ENCODE measurements around the gene PCDHGC3. TPM values are rescaled to one million over a fixed set of nuclear protein-coding genes. Genes with fewer than 3 reads are reported as not detected.
A peak's percentile ranks its signal among the peaks of the same experiment; 100 is the strongest.
"Not testable (repeated sequence)": the region's sequence is repeated elsewhere in the genome, so short reads cannot be mapped to it uniquely, and the experiment has no call there.

The PCDHGC3 gene
- 15.6 TPM for total RNA-seq
- long read RNA-seq, full-length matches to known transcripts: 12 of 23 reads
- long read RNA-seq, partial matches to known transcripts: 10 of 23 reads
- long read RNA-seq, other reads (novel, unspliced or antisense): 1 of 23 reads

DNA sequence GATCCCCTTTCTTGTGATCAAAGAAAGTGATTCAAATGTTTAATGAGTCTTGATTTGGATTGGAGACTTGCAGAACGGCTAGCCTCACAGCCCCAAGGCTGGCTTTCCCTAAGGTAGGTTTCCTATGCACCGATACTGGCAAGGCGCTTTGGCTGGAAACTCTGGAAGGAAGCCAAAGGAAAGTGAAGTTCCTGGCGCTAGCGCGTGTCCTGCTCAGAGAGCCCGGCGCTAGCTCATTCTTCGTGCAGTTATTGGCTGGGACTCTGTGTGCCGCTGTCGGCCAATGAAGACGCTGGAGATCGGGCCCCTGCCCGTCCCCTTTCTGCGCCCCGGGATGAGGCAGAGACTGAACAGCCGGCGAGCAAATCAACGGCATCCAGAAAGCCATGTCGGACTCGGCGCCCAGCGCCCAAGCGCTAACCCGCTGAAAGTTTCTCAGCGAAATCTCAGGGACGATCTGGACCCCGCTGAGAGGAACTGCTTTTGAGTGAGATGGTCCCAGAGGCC, at the start of gene PCDHGC3:
TSS of gene PCDHGC3 (plus strand) at position 342 of the 507 bp plus-strand sequence. CDS start at position 493, 151 bp downstream.
- H3K36me3 ChIP-seq: no peaks in the 10 kb centered on the region
- TF ChIP-seq, protein P1, sequence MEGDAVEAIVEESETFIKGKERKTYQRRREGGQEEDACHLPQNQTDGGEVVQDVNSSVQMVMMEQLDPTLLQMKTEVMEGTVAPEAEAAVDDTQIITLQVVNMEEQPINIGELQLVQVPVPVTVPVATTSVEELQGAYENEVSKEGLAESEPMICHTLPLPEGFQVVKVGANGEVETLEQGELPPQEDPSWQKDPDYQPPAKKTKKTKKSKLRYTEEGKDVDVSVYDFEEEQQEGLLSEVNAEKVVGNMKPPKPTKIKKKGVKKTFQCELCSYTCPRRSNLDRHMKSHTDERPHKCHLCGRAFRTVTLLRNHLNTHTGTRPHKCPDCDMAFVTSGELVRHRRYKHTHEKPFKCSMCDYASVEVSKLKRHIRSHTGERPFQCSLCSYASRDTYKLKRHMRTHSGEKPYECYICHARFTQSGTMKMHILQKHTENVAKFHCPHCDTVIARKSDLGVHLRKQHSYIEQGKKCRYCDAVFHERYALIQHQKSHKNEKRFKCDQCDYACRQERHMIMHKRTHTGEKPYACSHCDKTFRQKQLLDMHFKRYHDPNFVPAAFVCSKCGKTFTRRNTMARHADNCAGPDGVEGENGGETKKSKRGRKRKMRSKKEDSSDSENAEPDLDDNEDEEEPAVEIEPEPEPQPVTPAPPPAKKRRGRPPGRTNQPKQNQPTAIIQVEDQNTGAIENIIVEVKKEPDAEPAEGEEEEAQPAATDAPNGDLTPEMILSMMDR (IDR thresholded peaks at IDR 0.05; ENCODE audit: borderline replicate concordance): peak; percentile 47
- intact Hi-C loops (cut with micrococcal nuclease): no loop called here
- H3K27me3 ChIP-seq (ENCODE audit: low read depth): no peaks in the 10 kb centered on the region
- peak within 1 kb of the TSS; percentile 73 for H3K4me3 ChIP-seq
- no peaks in the 10 kb centered on the region for H3K9me3 ChIP-seq (replicated peaks)
- peak within 1 kb of the TSS; percentile 91 for H3K27ac ChIP-seq (replicated peaks)
- peak; percentile 92 for DNase-seq
- H3K4me1 ChIP-seq: peaks cover 52% of the 10 kb centered on the region

DNA sequence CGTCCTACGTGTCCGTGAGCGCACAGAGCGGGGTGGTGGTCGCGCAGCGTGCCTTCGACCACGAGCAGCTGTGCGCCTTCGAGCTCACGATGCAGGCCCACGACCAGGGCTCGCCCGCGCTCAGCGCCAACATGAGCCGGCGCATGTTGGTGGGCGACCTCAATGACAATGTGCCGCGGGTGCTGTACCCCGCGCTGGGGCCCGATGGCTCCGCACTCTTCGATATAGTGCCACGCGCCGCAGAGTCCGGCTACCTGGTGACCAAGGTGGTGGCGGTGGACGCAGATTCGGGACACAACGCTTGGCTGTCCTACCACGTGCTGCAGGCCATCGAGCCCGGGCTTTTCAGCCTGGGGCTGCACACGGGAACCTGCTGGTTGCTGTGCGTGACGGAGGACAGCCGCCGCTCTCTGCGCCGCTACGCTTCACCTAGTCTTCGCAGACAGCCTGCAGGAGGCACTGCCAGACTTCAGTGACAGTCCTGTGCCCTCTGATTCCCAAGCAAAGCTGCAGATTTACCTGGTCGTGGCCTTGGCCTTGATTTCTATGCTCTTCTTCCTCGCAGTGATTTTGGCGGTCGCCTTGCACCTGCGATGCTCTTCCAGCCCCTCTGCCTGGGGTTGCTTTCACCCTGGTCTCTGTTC, 47.9 kb upstream of the PCDHGC3 start:
- intact Hi-C loops (cut with micrococcal nuclease): no loop called here
- no peak for DNase-seq
- H3K9me3 ChIP-seq (replicated peaks): peaks cover 100% of the 10 kb centered on the region
- H3K27me3 ChIP-seq (ENCODE audit: low read depth): no peaks in the 10 kb centered on the region
- H3K27ac ChIP-seq (replicated peaks): no peak overlapping the region
- H3K4me1 ChIP-seq: peaks cover 44% of the 10 kb centered on the region
- H3K36me3 ChIP-seq: peaks cover 70% of the 10 kb centered on the region
- no peak overlapping the region for H3K4me3 ChIP-seq
- TF ChIP-seq, protein P1 (IDR thresholded peaks at IDR 0.05; ENCODE audit: borderline replicate concordance): no peak

DNA sequence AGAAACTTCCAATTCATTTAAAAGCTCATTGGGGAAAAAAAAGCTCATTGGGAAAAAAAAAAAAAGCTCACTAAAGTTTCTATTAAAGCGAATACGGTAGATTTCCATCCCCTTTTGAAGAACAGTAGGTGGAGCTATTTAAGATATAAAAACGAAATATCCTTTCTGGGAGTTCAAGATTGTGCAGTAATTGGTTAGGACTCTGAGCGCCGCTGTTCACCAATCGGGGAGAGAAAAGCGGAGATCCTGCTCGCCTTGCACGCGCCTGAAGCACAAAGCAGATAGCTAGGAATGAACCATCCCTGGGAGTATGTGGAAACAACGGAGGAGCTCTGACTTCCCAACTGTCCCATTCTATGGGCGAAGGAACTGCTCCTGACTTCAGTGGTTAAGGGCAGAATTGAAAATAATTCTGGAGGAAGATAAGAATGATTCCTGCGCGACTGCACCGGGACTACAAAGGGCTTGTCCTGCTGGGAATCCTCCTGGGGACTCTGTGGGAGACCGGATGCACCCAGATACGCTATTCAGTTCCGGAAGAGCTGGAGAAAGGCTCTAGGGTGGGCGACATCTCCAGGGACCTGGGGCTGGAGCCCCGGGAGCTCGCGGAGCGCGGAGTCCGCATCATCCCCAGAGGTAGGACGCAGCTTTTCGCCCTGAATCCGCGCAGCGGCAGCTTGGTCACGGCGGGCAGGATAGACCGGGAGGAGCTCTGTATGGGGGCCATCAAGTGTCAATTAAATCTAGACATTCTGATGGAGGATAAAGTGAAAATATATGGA, 45.2 kb upstream of the PCDHGC3 start, which contains the start of gene PCDHGA12:
TSS of gene PCDHGA12 (plus strand) at position 176 of the 782 bp plus-strand sequence. CDS start at position 429, 253 bp downstream.
- TF ChIP-seq, protein P1 (IDR thresholded peaks at IDR 0.05; ENCODE audit: borderline replicate concordance): peak; percentile 70
- peak within 1 kb of the TSS; percentile 65 for H3K27ac ChIP-seq (replicated peaks)
- peaks cover 55% of the 10 kb centered on the region for H3K36me3 ChIP-seq
- peak within 1 kb of the TSS; percentile 58 for H3K4me3 ChIP-seq
- H3K4me1 ChIP-seq: peaks cover 24% of the 10 kb centered on the region
- H3K9me3 ChIP-seq (replicated peaks): peaks cover 100% of the 10 kb centered on the region
- DNase-seq: peak; percentile 50
- no peaks in the 10 kb centered on the region for H3K27me3 ChIP-seq (ENCODE audit: low read depth)
- intact Hi-C loops (cut with micrococcal nuclease): loop anchor here (10.0 kb wide), 1 partner anchor 94 kb away; no protein-coding TSS in a partner anchor

DNA sequence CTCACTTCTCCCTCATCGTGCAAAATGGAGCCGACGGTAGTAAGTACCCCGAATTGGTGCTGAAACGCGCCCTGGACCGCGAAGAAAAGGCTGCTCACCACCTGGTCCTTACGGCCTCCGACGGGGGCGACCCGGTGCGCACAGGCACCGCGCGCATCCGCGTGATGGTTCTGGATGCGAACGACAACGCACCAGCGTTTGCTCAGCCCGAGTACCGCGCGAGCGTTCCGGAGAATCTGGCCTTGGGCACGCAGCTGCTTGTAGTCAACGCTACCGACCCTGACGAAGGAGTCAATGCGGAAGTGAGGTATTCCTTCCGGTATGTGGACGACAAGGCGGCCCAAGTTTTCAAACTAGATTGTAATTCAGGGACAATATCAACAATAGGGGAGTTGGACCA, 44.5 kb upstream of the PCDHGC3 start:
- peaks cover 100% of the 10 kb centered on the region for H3K9me3 ChIP-seq (replicated peaks)

DNA sequence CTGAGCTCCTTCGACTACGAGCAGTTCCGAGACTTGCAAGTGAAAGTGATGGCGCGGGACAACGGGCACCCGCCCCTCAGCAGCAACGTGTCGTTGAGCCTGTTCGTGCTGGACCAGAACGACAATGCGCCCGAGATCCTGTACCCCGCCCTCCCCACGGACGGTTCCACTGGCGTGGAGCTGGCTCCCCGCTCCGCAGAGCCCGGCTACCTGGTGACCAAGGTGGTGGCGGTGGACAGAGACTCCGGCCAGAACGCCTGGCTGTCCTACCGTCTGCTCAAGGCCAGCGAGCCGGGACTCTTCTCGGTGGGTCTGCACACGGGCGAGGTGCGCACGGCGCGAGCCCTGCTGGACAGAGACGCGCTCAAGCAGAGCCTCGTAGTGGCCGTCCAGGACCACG, 43.5 kb upstream of the PCDHGC3 start:
- H3K4me3 ChIP-seq: peak overlapping the region; percentile 58
- H3K27me3 ChIP-seq (ENCODE audit: low read depth); H3K27ac ChIP-seq (replicated peaks); DNase-seq: not testable (repeated sequence)
- intact Hi-C loops (cut with micrococcal nuclease): loop anchor here (10.0 kb wide), 1 partner anchor 92 kb away; no protein-coding TSS in a partner anchor
- peaks cover 22% of the 10 kb centered on the region for H3K4me1 ChIP-seq
- H3K36me3 ChIP-seq: peaks cover 40% of the 10 kb centered on the region
- peaks cover 99% of the 10 kb centered on the region for H3K9me3 ChIP-seq (replicated peaks)

More for the DNA sequence above, 44.5 kb upstream of the PCDHGC3 start:
- H3K36me3 ChIP-seq: peaks cover 50% of the 10 kb centered on the region
- no peak for DNase-seq
- H3K4me3 ChIP-seq: peak overlapping the region; percentile 58
- no peaks in the 10 kb centered on the region for H3K27me3 ChIP-seq (ENCODE audit: low read depth)
- H3K27ac ChIP-seq (replicated peaks): no peak overlapping the region
- TF ChIP-seq, protein P1 (IDR thresholded peaks at IDR 0.05; ENCODE audit: borderline replicate concordance): no peak
- intact Hi-C loops (cut with micrococcal nuclease): loop anchor here (10.0 kb wide), 1 partner anchor 94 kb away; no protein-coding TSS in a partner anchor
- peaks cover 22% of the 10 kb centered on the region for H3K4me1 ChIP-seq

DNA sequence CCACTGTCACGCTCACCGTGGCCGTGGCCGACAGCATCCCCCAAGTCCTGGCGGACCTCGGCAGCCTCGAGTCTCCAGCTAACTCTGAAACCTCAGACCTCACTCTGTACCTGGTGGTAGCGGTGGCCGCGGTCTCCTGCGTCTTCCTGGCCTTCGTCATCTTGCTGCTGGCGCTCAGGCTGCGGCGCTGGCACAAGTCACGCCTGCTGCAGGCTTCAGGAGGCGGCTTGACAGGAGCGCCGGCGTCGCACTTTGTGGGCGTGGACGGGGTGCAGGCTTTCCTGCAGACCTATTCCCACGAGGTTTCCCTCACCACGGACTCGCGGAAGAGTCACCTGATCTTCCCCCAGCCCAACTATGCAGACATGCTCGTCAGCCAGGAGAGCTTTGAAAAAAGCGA, 43.0 kb upstream of the PCDHGC3 start:
- intact Hi-C loops (cut with micrococcal nuclease): loop anchor here (10.0 kb wide), 1 partner anchor 92 kb away; no protein-coding TSS in a partner anchor
- H3K27me3 ChIP-seq (ENCODE audit: low read depth): not testable (repeated sequence)
- peaks cover 99% of the 10 kb centered on the region for H3K9me3 ChIP-seq (replicated peaks)

More for the DNA sequence above, 43.0 kb upstream of the PCDHGC3 start:
- H3K4me3 ChIP-seq; H3K27ac ChIP-seq (replicated peaks); DNase-seq: not testable (repeated sequence)
- Histone ChIP-seq H3K4me1 (peaks cover 22% of the 10 kb centered on the region), H3K36me3 (peaks cover 36% of the 10 kb centered on the region)

Measured in left ventricle myocardium inferior (tissue), 1 donor.